Neutrophil (primary cell): ENCODE measurements around the gene VAMP8.

Source experiments
- H3K27ac ChIP-seq: fragments of 200-600 bp; sonication (generic); 2 replicates; pipeline ENCODE4 v1.5.1; 2016; ENCODE audit warnings: mild to moderate bottlenecking, moderate library complexity
- H3K27me3 ChIP-seq: fragments of 200-600 bp; sonication (generic); 2 replicates; pipeline ENCODE4 v1.6.0; 2016; ENCODE audit warnings: mild to moderate bottlenecking
- H3K36me3 ChIP-seq: fragments of 200-600 bp; sonication (generic); 2 replicates; pipeline ENCODE4 v1.5.1; 2017
- H3K4me1 ChIP-seq, 2 experiments: fragments of 200-600 bp in 1 of 2; sonication (generic) in 1 of 2; 1 replicate in 1 of 2; 2 replicates in 1 of 2; pipeline versions ENCODE4 v1.5.1 to v1.6.1; 2013 to 2016; ENCODE audit warnings: low read depth in 1 of 2, low read length in 1 of 2, mild to moderate bottlenecking in 1 of 2, moderate library complexity in 1 of 2; ENCODE audit not compliant: control insufficient read depth in 1 of 2, insufficient read depth in 1 of 2
- H3K4me3 ChIP-seq, 2 experiments: fragments of 200-600 bp in 1 of 2; sonication (generic) in 1 of 2; 1 replicate in 1 of 2; 2 replicates in 1 of 2; pipeline ENCODE4 v1.5.1; 2013 to 2016; ENCODE audit warnings: low read depth in 1 of 2, low read length in 1 of 2, mild to moderate bottlenecking in 1 of 2, moderate library complexity in 1 of 2
- H3K9me3 ChIP-seq: fragments of 200-600 bp; sonication (generic); 2 replicates; pipeline ENCODE4 v1.5.1; 2016
- TF ChIP-seq, protein P1 (sequence below): fragments of 200-600 bp; sonication (generic); IDR thresholded peaks from 2 replicates; pipeline ENCODE4 v1.5.1; 2016; ENCODE audit warnings: antibody characterized with exemption

VAMP8 gene

DNA sequence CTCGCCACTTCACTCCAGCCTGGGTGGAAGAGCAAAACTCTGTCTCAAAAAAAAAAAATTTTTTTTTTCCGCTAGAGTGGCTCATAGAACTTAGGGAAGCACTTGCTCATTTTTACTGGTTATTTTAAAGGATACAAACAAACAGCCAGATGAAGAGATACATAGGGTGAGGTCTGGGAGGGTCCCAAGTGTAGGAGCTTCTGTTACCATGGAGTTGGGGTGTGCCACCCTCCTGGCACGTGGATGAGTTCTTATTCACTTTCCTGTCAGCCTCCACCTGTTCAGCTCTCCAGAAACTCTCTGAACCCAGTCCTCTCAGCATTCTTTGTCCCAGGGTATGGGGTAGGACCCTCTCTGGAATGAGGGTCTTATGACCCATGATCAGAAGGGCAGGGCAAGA, 43.3 kb upstream of the VAMP8 start:
- Histone ChIP-seq H3K27ac (peak overlapping the region; percentile 77), H3K27me3 (no peaks in the 10 kb centered on the region), H3K9me3 (no peaks in the 10 kb centered on the region), H3K36me3 (no peaks in the 10 kb centered on the region), H3K4me3 (no peak overlapping the region), H3K4me1 (peaks cover 67 to 72% of the 10 kb centered on the region in 2 experiments)
- TF ChIP-seq, protein P1, sequence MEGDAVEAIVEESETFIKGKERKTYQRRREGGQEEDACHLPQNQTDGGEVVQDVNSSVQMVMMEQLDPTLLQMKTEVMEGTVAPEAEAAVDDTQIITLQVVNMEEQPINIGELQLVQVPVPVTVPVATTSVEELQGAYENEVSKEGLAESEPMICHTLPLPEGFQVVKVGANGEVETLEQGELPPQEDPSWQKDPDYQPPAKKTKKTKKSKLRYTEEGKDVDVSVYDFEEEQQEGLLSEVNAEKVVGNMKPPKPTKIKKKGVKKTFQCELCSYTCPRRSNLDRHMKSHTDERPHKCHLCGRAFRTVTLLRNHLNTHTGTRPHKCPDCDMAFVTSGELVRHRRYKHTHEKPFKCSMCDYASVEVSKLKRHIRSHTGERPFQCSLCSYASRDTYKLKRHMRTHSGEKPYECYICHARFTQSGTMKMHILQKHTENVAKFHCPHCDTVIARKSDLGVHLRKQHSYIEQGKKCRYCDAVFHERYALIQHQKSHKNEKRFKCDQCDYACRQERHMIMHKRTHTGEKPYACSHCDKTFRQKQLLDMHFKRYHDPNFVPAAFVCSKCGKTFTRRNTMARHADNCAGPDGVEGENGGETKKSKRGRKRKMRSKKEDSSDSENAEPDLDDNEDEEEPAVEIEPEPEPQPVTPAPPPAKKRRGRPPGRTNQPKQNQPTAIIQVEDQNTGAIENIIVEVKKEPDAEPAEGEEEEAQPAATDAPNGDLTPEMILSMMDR, result no peak

DNA sequence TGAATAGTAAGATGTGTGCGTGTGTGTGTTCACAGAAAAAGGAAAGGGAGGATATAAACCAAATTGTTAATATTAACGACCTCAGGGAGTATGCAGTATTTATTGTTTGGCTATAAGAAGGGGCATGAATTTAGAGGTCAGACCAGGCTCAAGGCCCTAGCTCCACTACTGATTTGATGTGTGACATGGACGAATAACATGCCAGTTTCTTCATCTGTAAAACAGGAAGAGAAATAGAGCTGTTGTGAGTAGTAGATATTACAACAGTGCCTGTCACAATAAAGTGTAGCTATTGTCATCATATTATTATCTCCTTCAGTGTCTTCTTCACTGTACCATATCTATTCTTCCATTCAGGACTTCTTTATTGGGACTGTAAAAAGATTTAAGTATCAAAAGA, 42.5 kb upstream of the VAMP8 start:
- Histone ChIP-seq H3K4me1 (peaks cover 71 to 75% of the 10 kb centered on the region in 2 experiments), H3K27ac (peak overlapping the region; percentile 77), H3K9me3 (no peaks in the 10 kb centered on the region), H3K36me3 (no peaks in the 10 kb centered on the region), H3K27me3 (no peaks in the 10 kb centered on the region), H3K4me3 (peak overlapping the region in 1 of 2 experiments; percentile 11)
- TF ChIP-seq, protein P1, result no peak

DNA sequence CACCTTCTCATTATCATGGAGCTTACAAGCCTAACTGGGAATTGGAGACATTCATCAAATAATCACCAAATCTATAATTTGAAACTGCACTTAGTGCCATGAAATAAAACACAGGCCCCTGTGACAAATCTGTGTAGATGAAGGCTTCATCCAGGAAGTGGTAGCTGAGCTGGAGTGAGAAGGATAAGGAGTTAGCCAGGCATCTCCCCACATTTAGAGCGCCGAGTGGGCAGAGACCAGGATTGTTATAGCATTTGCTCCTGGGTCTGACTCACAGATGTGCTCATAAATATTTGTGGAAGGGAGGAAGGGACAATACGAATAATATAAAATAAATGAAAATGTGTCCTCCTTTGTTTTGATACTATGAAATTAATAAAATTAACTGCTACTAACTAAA, 40.9 kb upstream of the VAMP8 start:
- Histone ChIP-seq H3K27ac (peak overlapping the region; percentile 77), H3K4me3 (no peak overlapping the region), H3K27me3 (no peaks in the 10 kb centered on the region), H3K36me3 (peaks cover 2% of the 10 kb centered on the region), H3K9me3 (no peaks in the 10 kb centered on the region), H3K4me1 (peaks cover 80 to 85% of the 10 kb centered on the region in 2 experiments)
- TF ChIP-seq, protein P1, result no peak

DNA sequence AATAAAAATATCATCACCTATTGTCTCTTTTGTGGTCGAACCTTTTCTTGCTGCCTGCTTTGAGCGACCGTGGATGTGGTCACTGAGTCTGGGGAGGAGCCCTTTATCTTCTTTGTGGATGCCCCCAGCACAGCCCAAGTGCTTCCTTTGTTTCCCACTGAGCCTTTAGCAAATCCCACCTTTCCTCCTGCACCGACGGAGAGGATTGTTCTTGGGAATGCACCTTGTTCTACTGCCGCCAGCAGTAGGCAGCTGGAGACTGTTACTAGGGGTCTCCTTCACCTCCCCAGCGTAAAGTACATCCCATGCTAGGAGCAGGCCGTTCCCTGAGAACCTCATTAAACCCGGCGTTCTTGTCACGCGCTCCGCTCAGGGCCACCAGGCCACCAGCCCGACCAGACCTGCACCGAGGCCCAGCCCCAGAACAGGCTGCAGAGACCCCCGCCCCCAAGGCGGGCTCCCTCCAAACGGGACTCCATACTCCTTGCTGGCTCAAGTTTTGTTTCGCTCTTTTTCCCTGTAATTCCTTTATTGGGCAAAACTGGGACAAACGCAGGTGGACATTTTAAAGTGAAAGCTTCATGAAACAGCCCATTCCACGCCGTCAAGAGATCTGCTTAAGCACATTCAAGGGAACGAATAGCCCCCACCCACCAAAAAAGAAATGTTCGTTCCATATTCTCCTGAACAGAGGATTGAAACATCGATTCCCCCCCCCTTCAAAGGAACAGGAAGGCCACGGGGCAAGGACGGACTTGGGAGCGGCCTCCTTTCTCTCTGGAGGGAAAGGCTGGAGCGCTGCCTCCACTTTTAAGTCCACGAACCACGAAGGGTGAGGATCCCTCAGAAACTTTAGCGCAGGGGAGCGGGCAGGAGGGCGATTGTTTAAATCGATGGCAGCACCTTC, 39.5 kb upstream of the VAMP8 start:
- peak overlapping the region; percentile 94 for H3K27ac ChIP-seq
- peaks cover 15% of the 10 kb centered on the region for H3K36me3 ChIP-seq
- H3K4me1 ChIP-seq, result peaks cover 71 to 78% of the 10 kb centered on the region in 2 experiments
- peak overlapping the region; percentile 81 to 98 for H3K4me3 ChIP-seq
- no peaks in the 10 kb centered on the region for H3K9me3 ChIP-seq
- TF ChIP-seq, protein P1, result no peak
- no peaks in the 10 kb centered on the region for H3K27me3 ChIP-seq

DNA sequence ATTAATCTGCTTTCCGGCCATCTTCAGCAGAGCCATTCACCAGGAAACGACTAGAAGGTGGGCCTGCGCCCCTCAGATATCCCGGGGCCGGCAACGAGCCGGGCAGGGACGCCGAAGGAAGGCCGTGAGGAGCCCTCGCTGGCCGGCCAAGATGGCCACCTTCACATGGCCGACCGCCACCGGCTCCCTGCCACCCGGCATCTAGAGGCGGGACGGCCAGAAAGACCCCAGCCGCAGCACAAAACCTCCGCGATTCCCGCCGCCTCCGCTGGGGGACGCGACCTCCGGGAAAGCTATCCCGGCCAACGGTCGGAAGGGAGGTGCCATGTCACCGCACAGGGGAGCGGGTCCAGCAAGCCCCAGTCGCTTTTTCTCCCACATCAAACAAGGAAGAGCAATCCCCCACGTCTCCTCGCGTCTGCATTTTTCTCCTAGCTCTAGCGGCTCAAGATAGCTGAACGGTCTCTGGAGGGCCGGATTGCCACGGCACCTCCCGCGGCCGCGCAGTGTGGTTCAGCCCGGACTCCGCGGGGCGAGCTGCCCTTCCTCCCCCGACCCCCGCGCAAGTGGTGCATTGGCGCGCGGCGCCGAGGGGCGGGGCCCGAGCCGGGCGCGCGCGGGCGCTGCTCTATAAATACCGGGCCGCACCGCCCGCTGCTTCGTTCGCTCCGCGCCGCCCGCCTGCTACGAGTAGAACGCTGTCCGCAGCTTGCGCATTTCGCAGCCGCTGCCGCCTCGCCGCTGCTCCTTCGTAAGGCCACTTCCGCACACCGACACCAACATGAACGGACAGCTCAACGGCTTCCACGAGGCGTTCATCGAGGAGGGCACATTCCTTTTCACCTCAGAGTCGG, 38.7 kb upstream of the VAMP8 start, which contains the start of gene MAT2A:
Gene MAT2A, plus strand, starts transcription at position 662 of the 854 bp plus-strand sequence. Its CDS starts 120 bp downstream, at position 782.
- H3K4me3 ChIP-seq, result peak within 1 kb of the TSS; percentile 81 to 98
- H3K27me3 ChIP-seq, result no peaks in the 10 kb centered on the region
- TF ChIP-seq, protein P1, result peak; percentile 35
- H3K9me3 ChIP-seq, result no peaks in the 10 kb centered on the region
- H3K36me3 ChIP-seq, result peaks cover 24% of the 10 kb centered on the region
- H3K27ac ChIP-seq, result peak within 1 kb of the TSS; percentile 94
- peaks cover 67 to 72% of the 10 kb centered on the region in 2 experiments for H3K4me1 ChIP-seq
